Measurements from ENCODE around the gene HS6ST3.

The HS6ST3 gene

GRCh38 chr13:96858133-96858826 lies 768.4 kb downstream of the HS6ST3 start:
- H3K4me3 ChIP-seq (replicated peaks; ENCODE audit: low read depth, low read length) = no peak overlapping the region
- no peak for DNase-seq (ENCODE audit: extremely low read depth, low read depth)
- TF ChIP-seq CTCF (IDR thresholded peaks at IDR 0.05; ENCODE audit: low read depth, low read length, missing control alignments) = no peak

- DNase-seq (ENCODE audit: extremely low read depth, low read depth) = no peak
- no peak for TF ChIP-seq CTCF (IDR thresholded peaks at IDR 0.05; ENCODE audit: low read depth, low read length, missing control alignments)
- H3K4me3 ChIP-seq (replicated peaks; ENCODE audit: low read depth, low read length) = no peak overlapping the region
Measured at GRCh38 chr13:96860882-96861281, 771.0 kb downstream of the HS6ST3 start.

- H3K4me3 ChIP-seq (replicated peaks; ENCODE audit: low read depth, low read length) = no peak overlapping the region
- DNase-seq (ENCODE audit: extremely low read depth, low read depth) = no peak
- no peak for TF ChIP-seq CTCF (IDR thresholded peaks at IDR 0.05; ENCODE audit: low read depth, low read length, missing control alignments)
Measured at GRCh38 chr13:96862093-96862492, 772.2 kb downstream of the HS6ST3 start.

- no peak for TF ChIP-seq CTCF (IDR thresholded peaks at IDR 0.05; ENCODE audit: low read depth, low read length, missing control alignments)
- no peak overlapping the region for H3K4me3 ChIP-seq (replicated peaks; ENCODE audit: low read depth, low read length)
- DNase-seq (ENCODE audit: extremely low read depth, low read depth) = no peak
Measured at GRCh38 chr13:96862999-96863398, 773.1 kb downstream of the HS6ST3 start.

GRCh38 chr13:96871469-96871868 lies 781.6 kb downstream of the HS6ST3 start:
- no peak overlapping the region for H3K4me3 ChIP-seq (replicated peaks; ENCODE audit: low read depth, low read length)
- no peak for DNase-seq (ENCODE audit: extremely low read depth, low read depth)
- no peak for TF ChIP-seq CTCF (IDR thresholded peaks at IDR 0.05; ENCODE audit: low read depth, low read length, missing control alignments)

- no peak overlapping the region for H3K4me3 ChIP-seq (replicated peaks; ENCODE audit: low read depth, low read length)
- TF ChIP-seq CTCF (IDR thresholded peaks at IDR 0.05; ENCODE audit: low read depth, low read length, missing control alignments) = no peak
- no peak for DNase-seq (ENCODE audit: extremely low read depth, low read depth)
Measured at GRCh38 chr13:96880419-96880818, 790.5 kb downstream of the HS6ST3 start.
